GM12872 (cell line): Measurements from ENCODE around the gene PSMD8.

Experiments used
- CTCF ChIP-seq: IDR thresholded peaks from 3 replicates; pipeline ENCODE4 v1.5.1; 2011; ENCODE audit warnings: low read depth, mild to moderate bottlenecking, low read length, moderate library complexity; ENCODE audit not compliant: insufficient read depth

The PSMD8 gene

GRCh38 chr19:38374332-38375097 is at the start of gene PSMD8:
PSMD8 (plus strand) TSS chr19:38374571; CDS start chr19:38374602, 31 bp downstream.
- 0 out of 3 replicates have a peak, but pooled peaks have one; percentile 19 for TF ChIP-seq CTCF

GRCh38 chr19:38326591-38326990 is 47.8 kb upstream of the PSMD8 start:
- no peak for TF ChIP-seq CTCF

GRCh38 chr19:38329651-38330050 is 44.7 kb upstream of the PSMD8 start:
- TF ChIP-seq CTCF: no peak

GRCh38 chr19:38331728-38332127 is 42.6 kb upstream of the PSMD8 start:
- TF ChIP-seq CTCF: no peak

GRCh38 chr19:38333245-38333644 is 41.1 kb upstream of the PSMD8 start:
- TF ChIP-seq CTCF: no peak

- TF ChIP-seq CTCF: no peak
Observed at GRCh38 chr19:38335949-38336637, 38.3 kb upstream of the PSMD8 start.

- TF ChIP-seq CTCF: no peak
Observed at GRCh38 chr19:38336638-38337359, 37.6 kb upstream of the PSMD8 start.
